EH (cell line): ENCODE results near the gene OSBPL5.
"Not testable (repeated sequence)": the region's sequence is repeated elsewhere in the genome, so short reads cannot be mapped to it uniquely, and the experiment has no call there.

ENCODE experiments used
- DNase-seq: peaks from one replicate; pipeline ENCODE4 v3.0.0-alpha.2; 2015; ENCODE audit warnings: low read depth

Gene OSBPL5

GRCh38 chr11:3180869-3181268, 15.8 kb upstream of the OSBPL5 start:
- DNase-seq, result no peak

- DNase-seq, result peak; percentile 74
Measured at GRCh38 chr11:3178349-3178748, 13.2 kb upstream of the OSBPL5 start.

- DNase-seq, result peak; percentile 64
Measured at GRCh38 chr11:3177931-3178330, 12.8 kb upstream of the OSBPL5 start.

GRCh38 chr11:3176487-3176886, 11.4 kb upstream of the OSBPL5 start:
- DNase-seq, result no peak

GRCh38 chr11:3175194-3175593, 10.1 kb upstream of the OSBPL5 start:
- DNase-seq, result no peak

- DNase-seq, result no peak
Measured at GRCh38 chr11:3174387-3174786, 9.3 kb upstream of the OSBPL5 start.

GRCh38 chr11:3173795-3174194, 8.7 kb upstream of the OSBPL5 start:
- no peak for DNase-seq

- no peak for DNase-seq
Measured at GRCh38 chr11:3171931-3172560, 6.9 kb upstream of the OSBPL5 start.

- no peak for DNase-seq
Measured at GRCh38 chr11:3170756-3171650, 5.9 kb upstream of the OSBPL5 start.

GRCh38 chr11:3170044-3170755, 5.1 kb upstream of the OSBPL5 start:
- no peak for DNase-seq

- peak; percentile 86 for DNase-seq
Measured at GRCh38 chr11:3169255-3170043, 4.3 kb upstream of the OSBPL5 start.

- not testable (repeated sequence) for DNase-seq
Measured at GRCh38 chr11:3168742-3169254, 3.7 kb upstream of the OSBPL5 start.

- DNase-seq, result no peak
Measured at GRCh38 chr11:3167143-3168119, 2.3 kb upstream of the OSBPL5 start.

- DNase-seq, result no peak
Measured at GRCh38 chr11:3166268-3167142, 1.4 kb upstream of the OSBPL5 start.

- DNase-seq, result no peak
Measured at GRCh38 chr11:3165916-3166267, 782 bp upstream of the OSBPL5 start.

- DNase-seq, result no peak
Measured at GRCh38 chr11:3164552-3165151, 458 bp downstream of the OSBPL5 start.

GRCh38 chr11:3164138-3164551, 965 bp downstream of the OSBPL5 start:
- DNase-seq, result peak; percentile 13

- peak; percentile 32 for DNase-seq
Measured at GRCh38 chr11:3163241-3163981, 1.7 kb downstream of the OSBPL5 start.
